ENCODE results near the gene RHOH. TPM values are rescaled to one million over a fixed set of nuclear protein-coding genes. Genes with fewer than 3 reads are reported as not detected.
"Not testable (repeated sequence)": the region's sequence is repeated elsewhere in the genome, so short reads cannot be mapped to it uniquely, and the experiment has no call there.

RHOH gene
- total RNA-seq (14.1 TPM), polyA plus RNA-seq (ENCODE audit: insufficient read depth, low read depth, low replicate concordance) (0.17 TPM)
- long read RNA-seq, donor 1, result 0 reads
- long read RNA-seq, donor 2, result 0 reads
- long read RNA-seq, donor 3, result 0 reads
- long read RNA-seq, donor 4, result 0 reads
- long read RNA-seq, donor 5, result 0 reads
- long read RNA-seq, donor 6, result 0 reads
- long read RNA-seq, donor 7, full-length matches to known transcripts, result 4 of 4 reads
- long read RNA-seq, donor 7, partial matches to known transcripts, result 0 of 4 reads
- long read RNA-seq, donor 7, other reads (novel, unspliced or antisense), result 0 of 4 reads
- long read RNA-seq, donor 8, result 0 reads
- long read RNA-seq, donor 9, result 0 reads
- long read RNA-seq, donor 10, partial matches to known transcripts, result 0 of 1 reads
- long read RNA-seq, donor 10, other reads (novel, unspliced or antisense), result 0 of 1 reads

DNA sequence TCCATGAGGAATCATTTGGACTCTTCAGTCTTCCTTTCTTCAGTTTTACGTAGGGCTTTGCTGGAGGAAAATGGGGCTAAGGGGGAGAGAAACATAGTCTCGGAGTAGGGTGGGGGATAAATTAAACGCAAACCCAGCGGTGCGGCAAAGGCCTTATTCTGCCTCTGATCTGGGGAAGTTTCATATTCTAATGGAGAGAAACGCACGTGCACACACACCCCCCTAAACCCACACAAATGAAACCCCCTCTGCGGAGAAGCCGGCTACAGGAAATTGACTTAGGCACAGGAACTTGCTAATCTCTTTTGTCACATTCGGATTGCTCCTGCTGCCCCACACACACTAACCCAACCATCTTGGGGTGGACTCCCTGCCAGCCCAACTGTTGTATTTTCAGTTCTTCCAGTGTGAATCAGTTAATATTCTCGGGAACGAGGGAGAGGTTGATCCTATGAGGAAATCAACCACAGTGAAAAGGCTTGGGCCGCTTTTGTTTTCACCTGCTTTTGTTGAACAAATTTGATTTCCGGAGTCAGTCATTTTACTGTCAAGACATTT is at the start of gene RHOH:
Gene RHOH (plus strand): TSS at position 308 of the 558 bp plus-strand sequence. CDS start 46,356 bp downstream, outside the sequence.
- intact Hi-C loops (cut with DNase I), result no loop called here
- Histone ChIP-seq H3K27me3 (ENCODE audit: control insufficient read depth, insufficient read depth, low read length) (no peaks in the 10 kb centered on the region), H3K4me1 (ENCODE audit: control insufficient read depth in 2 of 3, insufficient read depth in 2 of 3, low read depth in 1 of 3, low read length in 3 of 3) (no peaks in the 10 kb centered on the region), H3K9me3 (ENCODE audit: control insufficient read depth in 2 of 3, insufficient read depth in 1 of 3, low read length in 3 of 3) (no peaks in the 10 kb centered on the region), H3K36me3 (ENCODE audit: control insufficient read depth in 2 of 3, insufficient read depth in 3 of 3, low read length in 3 of 3) (no peaks in the 10 kb centered on the region), H3K9ac (ENCODE audit: low read length in 3 of 3) (no peak within 1 kb of the TSS), H3K27ac (ENCODE audit: low read depth in 2 of 2, low read length in 2 of 2) (no peak within 1 kb of the TSS), H3K4me3 (ENCODE audit: low read length in 3 of 3) (no peak within 1 kb of the TSS)
- FAIRE-seq (no peak), DNase-seq (peak in 3 of 5 donors; percentile 17 to 42 (median 40))
- TF ChIP-seq, protein P1, sequence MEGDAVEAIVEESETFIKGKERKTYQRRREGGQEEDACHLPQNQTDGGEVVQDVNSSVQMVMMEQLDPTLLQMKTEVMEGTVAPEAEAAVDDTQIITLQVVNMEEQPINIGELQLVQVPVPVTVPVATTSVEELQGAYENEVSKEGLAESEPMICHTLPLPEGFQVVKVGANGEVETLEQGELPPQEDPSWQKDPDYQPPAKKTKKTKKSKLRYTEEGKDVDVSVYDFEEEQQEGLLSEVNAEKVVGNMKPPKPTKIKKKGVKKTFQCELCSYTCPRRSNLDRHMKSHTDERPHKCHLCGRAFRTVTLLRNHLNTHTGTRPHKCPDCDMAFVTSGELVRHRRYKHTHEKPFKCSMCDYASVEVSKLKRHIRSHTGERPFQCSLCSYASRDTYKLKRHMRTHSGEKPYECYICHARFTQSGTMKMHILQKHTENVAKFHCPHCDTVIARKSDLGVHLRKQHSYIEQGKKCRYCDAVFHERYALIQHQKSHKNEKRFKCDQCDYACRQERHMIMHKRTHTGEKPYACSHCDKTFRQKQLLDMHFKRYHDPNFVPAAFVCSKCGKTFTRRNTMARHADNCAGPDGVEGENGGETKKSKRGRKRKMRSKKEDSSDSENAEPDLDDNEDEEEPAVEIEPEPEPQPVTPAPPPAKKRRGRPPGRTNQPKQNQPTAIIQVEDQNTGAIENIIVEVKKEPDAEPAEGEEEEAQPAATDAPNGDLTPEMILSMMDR (IDR thresholded peaks at IDR 0.05; ENCODE audit: borderline replicate concordance, extremely low read depth, insufficient read depth), result no peak

DNA sequence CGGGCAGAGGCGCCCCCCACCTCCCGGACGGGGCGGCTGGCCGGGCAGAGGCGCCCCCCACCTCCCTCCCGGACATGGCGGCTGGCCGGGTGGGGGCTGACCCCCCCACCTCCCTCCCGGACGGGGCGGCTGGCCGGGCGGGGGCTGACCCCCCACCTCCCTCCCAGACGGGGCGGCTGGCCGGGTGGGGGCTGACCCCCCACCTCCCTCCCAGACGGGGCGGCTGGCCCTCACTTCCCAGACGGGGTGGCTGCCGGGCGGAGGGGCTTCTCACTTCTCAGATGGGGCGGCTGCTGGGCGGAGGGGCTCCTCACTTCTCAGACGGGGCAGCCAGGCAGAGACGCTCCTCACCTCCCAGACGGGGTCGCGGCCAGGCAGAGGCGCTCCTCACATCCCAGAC is 49.3 kb upstream of the RHOH start:
- DNase-seq; FAIRE-seq; intact Hi-C loops (cut with DNase I): not testable (repeated sequence)

DNA sequence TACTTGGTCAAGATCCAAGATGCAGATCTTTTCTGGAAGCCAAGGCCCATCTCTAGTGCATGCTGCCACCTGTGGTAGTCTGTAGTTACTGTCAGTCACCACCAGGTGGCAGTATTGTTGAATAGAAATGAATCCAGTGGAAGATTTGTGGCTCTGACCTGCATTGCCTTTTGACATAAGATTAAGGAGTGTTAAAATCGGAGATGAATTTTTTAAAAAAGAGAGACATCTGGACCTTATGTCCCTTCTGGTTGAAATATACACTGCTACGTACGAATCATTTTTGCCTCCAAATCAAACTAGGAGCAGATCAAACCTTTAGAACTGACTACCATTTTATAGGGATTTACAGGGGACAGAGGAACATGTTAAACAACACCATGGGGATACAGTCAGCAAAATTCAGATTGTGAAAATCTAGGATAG is 46.9 kb upstream of the RHOH start:
- intact Hi-C loops (cut with DNase I), result no loop called here
- Histone ChIP-seq H3K36me3 (ENCODE audit: control insufficient read depth in 2 of 3, insufficient read depth in 3 of 3, low read length in 3 of 3) (no peaks in the 10 kb centered on the region), H3K27ac (ENCODE audit: low read depth in 2 of 2, low read length in 2 of 2) (no peak overlapping the region), H3K4me3 (ENCODE audit: low read length in 3 of 3) (no peak overlapping the region), H3K9ac (ENCODE audit: low read length in 3 of 3) (no peak overlapping the region), H3K9me3 (ENCODE audit: control insufficient read depth in 2 of 3, insufficient read depth in 1 of 3, low read length in 3 of 3) (peaks cover 0 to 5% (median 0%) of the 10 kb centered on the region in 3 donors), H3K27me3 (ENCODE audit: control insufficient read depth, insufficient read depth, low read length) (no peaks in the 10 kb centered on the region), H3K4me1 (ENCODE audit: control insufficient read depth in 2 of 3, insufficient read depth in 2 of 3, low read depth in 1 of 3, low read length in 3 of 3) (no peaks in the 10 kb centered on the region)
- FAIRE-seq, result peak; percentile 88
- TF ChIP-seq, protein P1 (IDR thresholded peaks at IDR 0.05; ENCODE audit: borderline replicate concordance, extremely low read depth, insufficient read depth), result peak; percentile 87
- DNase-seq, result peak in 4 of 5 donors; percentile 50 to 65 (median 52)

More for the DNA sequence above, 49.3 kb upstream of the RHOH start:
- H3K4me3 ChIP-seq (ENCODE audit: low read length in 3 of 3); H3K27me3 ChIP-seq (ENCODE audit: control insufficient read depth, insufficient read depth, low read length); H3K9ac ChIP-seq (ENCODE audit: low read length in 3 of 3); H3K4me1 ChIP-seq (ENCODE audit: control insufficient read depth in 2 of 3, insufficient read depth in 2 of 3, low read depth in 1 of 3, low read length in 3 of 3); H3K27ac ChIP-seq (ENCODE audit: low read depth in 2 of 2, low read length in 2 of 2); H3K9me3 ChIP-seq (ENCODE audit: control insufficient read depth in 2 of 3, insufficient read depth in 1 of 3, low read length in 3 of 3); H3K36me3 ChIP-seq (ENCODE audit: control insufficient read depth in 2 of 3, insufficient read depth in 3 of 3, low read length in 3 of 3): not testable (repeated sequence)

DNA sequence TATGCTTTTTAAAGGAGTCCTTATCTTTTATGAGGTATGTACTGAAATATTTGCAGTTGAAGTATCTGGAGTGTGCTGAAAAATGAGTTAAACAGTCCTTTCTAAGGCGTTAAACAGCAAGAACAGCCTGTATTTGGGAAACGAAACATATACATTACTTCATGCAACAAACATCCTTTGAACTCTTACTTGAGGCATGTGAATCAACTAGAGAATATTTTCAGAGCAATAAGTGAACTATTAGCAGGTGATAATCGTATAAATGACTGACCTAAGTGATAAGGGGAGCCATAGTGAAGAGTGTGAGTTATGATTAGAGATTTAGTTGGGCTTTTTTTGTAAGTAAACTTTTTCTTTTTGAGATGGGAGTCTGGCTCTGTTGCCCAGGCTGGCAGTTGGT is 45.9 kb upstream of the RHOH start:
- no peak for FAIRE-seq
- H3K9ac ChIP-seq (ENCODE audit: low read length in 3 of 3), result no peak overlapping the region
- intact Hi-C loops (cut with DNase I), result no loop called here

More for the DNA sequence above, 45.9 kb upstream of the RHOH start:
- no peak for DNase-seq
- no peak overlapping the region for H3K27ac ChIP-seq (ENCODE audit: low read depth in 2 of 2, low read length in 2 of 2)
- TF ChIP-seq, protein P1 (IDR thresholded peaks at IDR 0.05; ENCODE audit: borderline replicate concordance, extremely low read depth, insufficient read depth), result no peak
- H3K4me1 ChIP-seq (ENCODE audit: control insufficient read depth in 2 of 3, insufficient read depth in 2 of 3, low read depth in 1 of 3, low read length in 3 of 3), result no peaks in the 10 kb centered on the region
- no peak overlapping the region for H3K4me3 ChIP-seq (ENCODE audit: low read length in 3 of 3)
- H3K36me3 ChIP-seq (ENCODE audit: control insufficient read depth in 2 of 3, insufficient read depth in 3 of 3, low read length in 3 of 3), result no peaks in the 10 kb centered on the region
- peaks cover 0 to 5% (median 0%) of the 10 kb centered on the region in 3 donors for H3K9me3 ChIP-seq (ENCODE audit: control insufficient read depth in 2 of 3, insufficient read depth in 1 of 3, low read length in 3 of 3)
- H3K27me3 ChIP-seq (ENCODE audit: control insufficient read depth, insufficient read depth, low read length), result no peaks in the 10 kb centered on the region
